Fibroblast of villous mesenchyme (primary cell): Measurements from ENCODE around the gene CAMKK1. TPM values are rescaled to one million over a fixed set of nuclear protein-coding genes. Genes with fewer than 3 reads are reported as not detected.

Experiments used
- DNase-seq: peaks from one replicate; pipeline ENCODE4 v3.0.0-alpha.2; 2010; ENCODE audit warnings: low read depth
- H3K4me3 ChIP-seq: 2 replicates; pipeline ENCODE4 v1.5.1; 2011; ENCODE audit warnings: low read depth, mild to moderate bottlenecking, low read length
- CTCF ChIP-seq: IDR thresholded peaks from 2 replicates; pipeline ENCODE4 v1.5.1; 2012; ENCODE audit warnings: low read depth, mild to moderate bottlenecking, low read length; ENCODE audit not compliant: insufficient read depth
- total RNA-seq: library from RNA; depleted of rRNA; stranded (reverse); fragments of >200 nt; gene quantifications from 2 replicates; pipeline ENCODE4 v1.2.3, GENCODE V29; 2012

CAMKK1 gene
- total RNA-seq, 1 donor = 2.2 TPM

- no peak for DNase-seq
- TF ChIP-seq CTCF = no peak
- no peak overlapping the region for H3K4me3 ChIP-seq
Observed at GRCh38 chr17:3887394-3887793, 5.5 kb downstream of the CAMKK1 start.

GRCh38 chr17:3886776-3887175, 6.1 kb downstream of the CAMKK1 start:
- DNase-seq = no peak
- no peak overlapping the region for H3K4me3 ChIP-seq
- TF ChIP-seq CTCF = no peak

- no peak for TF ChIP-seq CTCF
- H3K4me3 ChIP-seq = no peak overlapping the region
- peak; percentile 43 for DNase-seq
Observed at GRCh38 chr17:3885970-3886369, 6.9 kb downstream of the CAMKK1 start.

GRCh38 chr17:3885271-3885670, 7.6 kb downstream of the CAMKK1 start:
- no peak for DNase-seq
- TF ChIP-seq CTCF = no peak
- H3K4me3 ChIP-seq = no peak overlapping the region

- TF ChIP-seq CTCF = no peak
- no peak for DNase-seq
- no peak overlapping the region for H3K4me3 ChIP-seq
Observed at GRCh38 chr17:3884188-3884587, 8.7 kb downstream of the CAMKK1 start.

- no peak for TF ChIP-seq CTCF
- H3K4me3 ChIP-seq = no peak overlapping the region
- DNase-seq = no peak
Observed at GRCh38 chr17:3882276-3882675, 10.6 kb downstream of the CAMKK1 start.

GRCh38 chr17:3880983-3881382, 11.9 kb downstream of the CAMKK1 start:
- H3K4me3 ChIP-seq = no peak overlapping the region
- DNase-seq = no peak
- TF ChIP-seq CTCF = no peak
